Panc1 (cell line): Measurements from ENCODE around the gene DESI1.

Experiments
- POLR2AphosphoS5 ChIP-seq: IDR thresholded peaks from 2 replicates; pipeline ENCODE4 v1.6.1; 2012; ENCODE audit warnings: mild to moderate bottlenecking, low read depth, low read length, moderate library complexity
- SIN3A ChIP-seq: IDR thresholded peaks from 2 replicates; pipeline ENCODE4 v1.6.1; 2012; ENCODE audit warnings: low read depth, mild to moderate bottlenecking, low read length, moderate library complexity, borderline replicate concordance; ENCODE audit not compliant: insufficient read depth
- TCF7L2 ChIP-seq: IDR thresholded peaks from 2 replicates; pipeline ENCODE4 v1.6.1; 2011; ENCODE audit warnings: mild to moderate bottlenecking, low read depth, low read length, inconsistent platforms
- TF ChIP-seq, protein P1 (sequence below): fragments of 450-650 bp; IDR thresholded peaks from 2 replicates; pipeline ENCODE4 v1.5.1; 2017; ENCODE audit warnings: mild to moderate bottlenecking

GRCh38 chr22:41619979-41620588, 759 bp downstream of the DESI1 start:
- TF ChIP-seq, protein P1, sequence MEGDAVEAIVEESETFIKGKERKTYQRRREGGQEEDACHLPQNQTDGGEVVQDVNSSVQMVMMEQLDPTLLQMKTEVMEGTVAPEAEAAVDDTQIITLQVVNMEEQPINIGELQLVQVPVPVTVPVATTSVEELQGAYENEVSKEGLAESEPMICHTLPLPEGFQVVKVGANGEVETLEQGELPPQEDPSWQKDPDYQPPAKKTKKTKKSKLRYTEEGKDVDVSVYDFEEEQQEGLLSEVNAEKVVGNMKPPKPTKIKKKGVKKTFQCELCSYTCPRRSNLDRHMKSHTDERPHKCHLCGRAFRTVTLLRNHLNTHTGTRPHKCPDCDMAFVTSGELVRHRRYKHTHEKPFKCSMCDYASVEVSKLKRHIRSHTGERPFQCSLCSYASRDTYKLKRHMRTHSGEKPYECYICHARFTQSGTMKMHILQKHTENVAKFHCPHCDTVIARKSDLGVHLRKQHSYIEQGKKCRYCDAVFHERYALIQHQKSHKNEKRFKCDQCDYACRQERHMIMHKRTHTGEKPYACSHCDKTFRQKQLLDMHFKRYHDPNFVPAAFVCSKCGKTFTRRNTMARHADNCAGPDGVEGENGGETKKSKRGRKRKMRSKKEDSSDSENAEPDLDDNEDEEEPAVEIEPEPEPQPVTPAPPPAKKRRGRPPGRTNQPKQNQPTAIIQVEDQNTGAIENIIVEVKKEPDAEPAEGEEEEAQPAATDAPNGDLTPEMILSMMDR: no peak
- TF ChIP-seq POLR2AphosphoS5 (no peak), SIN3A (no peak), TCF7L2 (no peak)
